PC-3 (cell line): ENCODE data around the gene OPHN1. TPM values are rescaled to one million over a fixed set of nuclear protein-coding genes. Genes with fewer than 3 reads are reported as not detected.

Experiments
- ATAC-seq: fragments of 200-7000 bp; cut with Tn5 transposase; 2 replicates; pipeline ENCODE4 v1.9.1; 2020; ENCODE audit warnings: mild to moderate bottlenecking, moderate library complexity
- BruUV-seq: library from RNA; stranded (reverse); fragments of 400-500 nt; replicated peaks from 2 replicates; lab custom pipeline; 2021; lab: Mats Ljungman, UMichigan
- CTCF ChIA-PET: fragments of 300-600 bp; sonication (Branson Sonifier 250); formaldehyde crosslinking; loops from one replicate; lab custom pipeline; 2022; ENCODE audit warnings: antibody characterized with exemption; lab: Charles Lee
- POLR2A ChIA-PET: fragments of 300-600 bp; sonication (Branson Sonifier 250); formaldehyde crosslinking; loops from one replicate; lab custom pipeline; 2022; ENCODE audit warnings: antibody characterized with exemption; ENCODE audit not compliant: unreplicated experiment; lab: Charles Lee
- DNase-seq: peaks from one replicate; pipeline ENCODE4 v3.0.0-alpha.2; 2015
- H2AFZ ChIP-seq: fragments of 300-600 bp; sonication (generic); 2 replicates; pipeline ENCODE4 v1.6.0; 2016; ENCODE audit warnings: antibody characterized with exemption, low read length
- H3F3A ChIP-seq: fragments of 300-600 bp; sonication (generic); one replicate; pipeline ENCODE4 v1.6.0; 2017; ENCODE audit warnings: antibody characterized with exemption, low read length, control low read depth, mild to moderate bottlenecking; ENCODE audit not compliant: unreplicated experiment
- H3K27ac ChIP-seq: fragments of 300-600 bp; sonication (generic); 2 replicates; pipeline ENCODE4 v1.5.1; 2016; ENCODE audit warnings: mild to moderate bottlenecking, low read length
- H3K27me3 ChIP-seq: fragments of 300-600 bp; sonication (generic); 2 replicates; pipeline ENCODE4 v1.6.1; 2016; ENCODE audit warnings: low read length, mixed read lengths
- H3K36me3 ChIP-seq: fragments of 300-600 bp; sonication (generic); 2 replicates; pipeline ENCODE4 v1.6.1; 2016; ENCODE audit warnings: low read depth, mixed run types, low read length, mixed read lengths
- H3K4me1 ChIP-seq: fragments of 300-600 bp; sonication (generic); 2 replicates; pipeline ENCODE4 v1.5.1; 2016; ENCODE audit warnings: low read length; ENCODE audit not compliant: insufficient read depth
- H3K4me2 ChIP-seq: fragments of 300-600 bp; sonication (generic); 2 replicates; pipeline ENCODE4 v1.6.0; 2016; ENCODE audit warnings: low read length
- H3K4me3 ChIP-seq: fragments of 300-600 bp; sonication (generic); 2 replicates; pipeline ENCODE4 v1.5.1; 2016; ENCODE audit warnings: mild to moderate bottlenecking, low read length, mixed read lengths
- H3K79me2 ChIP-seq: fragments of 300-600 bp; sonication (generic); 2 replicates; pipeline ENCODE4 v1.6.1; 2017; ENCODE audit warnings: low read length, mixed read lengths
- H3K9ac ChIP-seq: fragments of 300-600 bp; sonication (generic); 2 replicates; pipeline ENCODE4 v1.6.0; 2016; ENCODE audit warnings: mild to moderate bottlenecking, low read length
- H3K9me2 ChIP-seq: fragments of 300-600 bp; sonication (generic); replicated peaks from 2 replicates; pipeline ENCODE4 v1.6.1; 2016; ENCODE audit warnings: mixed run types, low read length, mixed read lengths
- H3K9me3 ChIP-seq: fragments of 300-600 bp; sonication (generic); 2 replicates; pipeline ENCODE4 v1.6.1; 2016; ENCODE audit warnings: low read length, mixed read lengths
- H4K20me1 ChIP-seq: fragments of 300-600 bp; sonication (generic); 2 replicates; pipeline ENCODE4 v1.6.1; 2016; ENCODE audit warnings: low read length, mixed read lengths
- CTCF ChIP-seq: fragments of 300-600 bp; sonication (generic); conservative IDR thresholded peaks from 2 replicates; pipeline ENCODE4 v1.5.1; 2017; ENCODE audit warnings: antibody characterized with exemption, low read depth, mild to moderate bottlenecking, low read length
- EZH2 ChIP-seq: fragments of 300-600 bp; sonication (generic); IDR thresholded peaks from one replicate; pipeline ENCODE4 v1.6.1; 2017; ENCODE audit warnings: antibody characterized with exemption, mild to moderate bottlenecking, low read length; ENCODE audit not compliant: unreplicated experiment
- EZH2phosphoT487 ChIP-seq: fragments of 300-600 bp; sonication (generic); IDR thresholded peaks from 2 replicates; pipeline ENCODE4 v1.6.1; 2018; ENCODE audit warnings: mild to moderate bottlenecking, antibody characterized with exemption, low read length, borderline replicate concordance
- intact Hi-C: fragments of 100-400 bp; cut with micrococcal nuclease; formaldehyde crosslinking; loops from 2 replicates; pipeline ENCODE4 v1.9.0; 2023
- total RNA-seq: library from RNA; depleted of rRNA; stranded (reverse); fragments of >200 nt; gene quantifications from 2 replicates; pipeline ENCODE4 v1.2.3, GENCODE V29; 2014

Gene OPHN1
- total RNA-seq, 1 experiment from 2014 or later = 6.0 TPM

- H3K36me3 ChIP-seq = no peaks in the 10 kb centered on the region
- DNase-seq = no peak
- no TSS peak for BruUV-seq
These were observed 372.1 kb downstream of the OPHN1 start for GRCh38 chrX:68061206-68061535.

GRCh38 chrX:68060506-68061205 lies 372.6 kb downstream of the OPHN1 start:
- H3K4me2 ChIP-seq = no peak overlapping the region
- no peak overlapping the region for H3K9ac ChIP-seq
- intact Hi-C loops = no loop called here
- no peaks in the 10 kb centered on the region for H3K4me1 ChIP-seq
- H4K20me1 ChIP-seq = no peaks in the 10 kb centered on the region
- H3K9me2 ChIP-seq = no peaks in the 10 kb centered on the region
- no TSS peak for BruUV-seq
- no peaks in the 10 kb centered on the region for H3K9me3 ChIP-seq
- no peaks in the 10 kb centered on the region for H3K27me3 ChIP-seq
- no peaks in the 10 kb centered on the region for H3F3A ChIP-seq
- POLR2A ChIA-PET = no interaction called here
- H2AFZ ChIP-seq = no peak overlapping the region
- H3K36me3 ChIP-seq = no peaks in the 10 kb centered on the region
- no peaks in the 10 kb centered on the region for H3K79me2 ChIP-seq
- H3K4me3 ChIP-seq = no peak overlapping the region
- CTCF ChIA-PET = no interaction called here
- no peak overlapping the region for H3K27ac ChIP-seq
- TF ChIP-seq EZH2phosphoT487 = no peak
- DNase-seq (no peak), ATAC-seq (no peak)

More at GRCh38 chrX:68061206-68061535, 372.1 kb downstream of the OPHN1 start:
- no peaks in the 10 kb centered on the region for H3F3A ChIP-seq
- no peak overlapping the region for H3K4me3 ChIP-seq
- no peaks in the 10 kb centered on the region for H3K4me1 ChIP-seq
- no peaks in the 10 kb centered on the region for H3K79me2 ChIP-seq
- POLR2A ChIA-PET = no interaction called here
- no peak for ATAC-seq
- CTCF ChIA-PET = no interaction called here
- no peaks in the 10 kb centered on the region for H3K27me3 ChIP-seq
- TF ChIP-seq EZH2phosphoT487 = no peak
- no peak for TF ChIP-seq CTCF
- no peak for TF ChIP-seq EZH2
- intact Hi-C loops = no loop called here
- H3K9ac ChIP-seq = no peak overlapping the region
- no peak overlapping the region for H3K27ac ChIP-seq
- H3K4me2 ChIP-seq = no peak overlapping the region
- H3K9me3 ChIP-seq = no peaks in the 10 kb centered on the region
- no peak overlapping the region for H2AFZ ChIP-seq
- H3K9me2 ChIP-seq = no peaks in the 10 kb centered on the region
- H4K20me1 ChIP-seq = no peaks in the 10 kb centered on the region

- no peaks in the 10 kb centered on the region for H3K79me2 ChIP-seq
- no peak for TF ChIP-seq CTCF
- TF ChIP-seq EZH2 = no peak
- no peak for TF ChIP-seq EZH2phosphoT487
- H3K27ac ChIP-seq = no peak overlapping the region
- no peak overlapping the region for H3K4me3 ChIP-seq
- no peaks in the 10 kb centered on the region for H3F3A ChIP-seq
- ATAC-seq (no peak), DNase-seq (no peak)
- no peaks in the 10 kb centered on the region for H3K9me3 ChIP-seq
- no peaks in the 10 kb centered on the region for H3K9me2 ChIP-seq
- no peak overlapping the region for H3K9ac ChIP-seq
- ChIA-PET CTCF (no interaction called here), POLR2A (no interaction called here)
- no peak overlapping the region for H3K4me2 ChIP-seq
- no peaks in the 10 kb centered on the region for H3K36me3 ChIP-seq
- no peaks in the 10 kb centered on the region for H3K4me1 ChIP-seq
- no peak overlapping the region for H2AFZ ChIP-seq
- no peaks in the 10 kb centered on the region for H4K20me1 ChIP-seq
- no peaks in the 10 kb centered on the region for H3K27me3 ChIP-seq
- intact Hi-C loops = no loop called here
- BruUV-seq = no TSS peak
These were observed 373.8 kb downstream of the OPHN1 start for GRCh38 chrX:68059469-68059868.
